HG03108 (cell line): ENCODE measurements around the gene ADGRG2.
A peak's percentile ranks its signal among the peaks of the same experiment; 100 is the strongest.
"Not testable (repeated sequence)": the region's sequence is repeated elsewhere in the genome, so short reads cannot be mapped to it uniquely, and the experiment has no call there.

ENCODE experiments used
- ATAC-seq: cut with Tn5 transposase; IDR thresholded peaks from one replicate; pipeline ENCODE4 v1.9.1; 2021; ENCODE audit warnings: moderate library complexity; ENCODE audit not compliant: unreplicated experiment

Gene ADGRG2

GRCh38 chrX:19007868-19008267 lies 114.4 kb downstream of the ADGRG2 start:
- ATAC-seq: no peak

GRCh38 chrX:19007011-19007410 lies 115.3 kb downstream of the ADGRG2 start:
- ATAC-seq: no peak

GRCh38 chrX:19005909-19006308 lies 116.4 kb downstream of the ADGRG2 start:
- ATAC-seq: no peak

GRCh38 chrX:19003756-19004155 lies 118.5 kb downstream of the ADGRG2 start:
- no peak for ATAC-seq

- ATAC-seq: no peak
Observed at GRCh38 chrX:18998653-18999052, 123.6 kb downstream of the ADGRG2 start.

- no peak for ATAC-seq
Observed at GRCh38 chrX:18997916-18998315, 124.4 kb downstream of the ADGRG2 start.

GRCh38 chrX:18996536-18996935 lies 125.7 kb downstream of the ADGRG2 start:
- no peak for ATAC-seq

- no peak for ATAC-seq
Observed at GRCh38 chrX:18995221-18995620, 127.0 kb downstream of the ADGRG2 start.

GRCh38 chrX:18994713-18995112 lies 127.6 kb downstream of the ADGRG2 start:
- ATAC-seq: no peak

- ATAC-seq: no peak
Observed at GRCh38 chrX:18992829-18993228, 129.4 kb downstream of the ADGRG2 start.

GRCh38 chrX:18985186-18985435 lies 137.2 kb downstream of the ADGRG2 start:
- no peak for ATAC-seq

GRCh38 chrX:18984381-18985185 lies 137.7 kb downstream of the ADGRG2 start:
- peak; percentile 77 for ATAC-seq

GRCh38 chrX:18983666-18984380 lies 138.4 kb downstream of the ADGRG2 start, which contains the start of gene PHKA2:
Gene PHKA2, minus strand, starts transcription at chrX:18984114. Its CDS starts 182 bp downstream, at chrX:18983932.
- ATAC-seq: peak; percentile 40

GRCh38 chrX:18981124-18981807 lies 141.0 kb downstream of the ADGRG2 start:
- ATAC-seq: no peak

GRCh38 chrX:18980262-18980661 lies 142.0 kb downstream of the ADGRG2 start:
- not testable (repeated sequence) for ATAC-seq

GRCh38 chrX:18974993-18975392 lies 147.3 kb downstream of the ADGRG2 start:
- ATAC-seq: no peak

- no peak for ATAC-seq
Observed at GRCh38 chrX:18973527-18974192, 148.6 kb downstream of the ADGRG2 start.

GRCh38 chrX:18971506-18971905 lies 150.8 kb downstream of the ADGRG2 start:
- no peak for ATAC-seq

GRCh38 chrX:18970465-18970864 lies 151.8 kb downstream of the ADGRG2 start:
- no peak for ATAC-seq

GRCh38 chrX:18966624-18967023 lies 155.6 kb downstream of the ADGRG2 start:
- no peak for ATAC-seq

- no peak for ATAC-seq
Observed at GRCh38 chrX:18964901-18965300, 157.4 kb downstream of the ADGRG2 start.
